GM19397 (cell line): Measurements from ENCODE around the gene ANXA6.

Experiments
- ATAC-seq: cut with Tn5 transposase; IDR thresholded peaks from one replicate; pipeline ENCODE4 v1.9.1; 2021; ENCODE audit warnings: mild to moderate bottlenecking, moderate library complexity; ENCODE audit not compliant: unreplicated experiment

ANXA6 gene

GRCh38 chr5:151106509-151106908 is 51.1 kb downstream of the ANXA6 start:
- no peak for ATAC-seq

- no peak for ATAC-seq
These were observed 51.5 kb downstream of the ANXA6 start for GRCh38 chr5:151106043-151106442.

- no peak for ATAC-seq
These were observed 52.0 kb downstream of the ANXA6 start for GRCh38 chr5:151105561-151105960.

GRCh38 chr5:151104795-151105194 is 52.8 kb downstream of the ANXA6 start:
- ATAC-seq: no peak

- ATAC-seq: no peak
These were observed 55.8 kb downstream of the ANXA6 start for GRCh38 chr5:151101746-151102145.

GRCh38 chr5:151101151-151101550 is 56.4 kb downstream of the ANXA6 start:
- ATAC-seq: no peak

GRCh38 chr5:151100681-151101080 is 56.9 kb downstream of the ANXA6 start:
- no peak for ATAC-seq

- ATAC-seq: no peak
These were observed 58.8 kb downstream of the ANXA6 start for GRCh38 chr5:151098768-151099121.

- no peak for ATAC-seq
These were observed 59.5 kb downstream of the ANXA6 start for GRCh38 chr5:151097820-151098767.

- no peak for ATAC-seq
These were observed 60.5 kb downstream of the ANXA6 start for GRCh38 chr5:151097061-151097460.

GRCh38 chr5:151096001-151096373 is 61.6 kb downstream of the ANXA6 start:
- no peak for ATAC-seq

GRCh38 chr5:151095341-151096000 is 62.1 kb downstream of the ANXA6 start:
- no peak for ATAC-seq

GRCh38 chr5:151094852-151095245 is 62.7 kb downstream of the ANXA6 start:
- no peak for ATAC-seq

GRCh38 chr5:151094030-151094851 is 63.3 kb downstream of the ANXA6 start:
- ATAC-seq: peak; percentile 73

GRCh38 chr5:151093476-151093889 is 64.1 kb downstream of the ANXA6 start:
- no peak for ATAC-seq

- no peak for ATAC-seq
These were observed 64.8 kb downstream of the ANXA6 start for GRCh38 chr5:151092762-151093161.

GRCh38 chr5:151089726-151090125 is 67.9 kb downstream of the ANXA6 start:
- ATAC-seq: no peak

- ATAC-seq: no peak
These were observed 68.6 kb downstream of the ANXA6 start for GRCh38 chr5:151088986-151089385.

GRCh38 chr5:151087486-151087885 is 70.1 kb downstream of the ANXA6 start:
- no peak for ATAC-seq

GRCh38 chr5:151086905-151087360 is 70.6 kb downstream of the ANXA6 start:
- ATAC-seq: peak; percentile 74

GRCh38 chr5:151086192-151086869 is 71.2 kb downstream of the ANXA6 start:
- ATAC-seq: no peak
